ENCODE results near the gene ZNF10. TPM values are rescaled to one million over a fixed set of nuclear protein-coding genes. Genes with fewer than 3 reads are reported as not detected.

Gene ZNF10
- polyA plus RNA-seq (2012; ENCODE audit: insufficient read depth, insufficient read length): 3.6 TPM

GRCh38 chr12:133130038-133130807 is at the start of gene ZNF10, which contains the start of gene ZNF891:
ZNF10 (plus strand) TSS chr12:133130627; CDS start chr12:133144493, 13,866 bp downstream.
ZNF891 (minus strand) TSS chr12:133130274; CDS start chr12:133121918, 8,356 bp downstream.
- peak within 1 kb of the TSS; percentile 65 for H3K4me3 ChIP-seq (ENCODE audit: low read length)
- peak; percentile 78 for DNase-seq (ENCODE audit: low read depth, low spot score)

- no peak for DNase-seq (ENCODE audit: low read depth, low spot score)
- H3K4me3 ChIP-seq (ENCODE audit: low read length): no peak overlapping the region
Measured at GRCh38 chr12:133081159-133081780, 49.2 kb upstream of the ZNF10 start.

GRCh38 chr12:133083345-133083744 is 47.1 kb upstream of the ZNF10 start:
- DNase-seq (ENCODE audit: low read depth, low spot score): no peak
- H3K4me3 ChIP-seq (ENCODE audit: low read length): no peak overlapping the region

- H3K4me3 ChIP-seq (ENCODE audit: low read length): no peak overlapping the region
- DNase-seq (ENCODE audit: low read depth, low spot score): no peak
Measured at GRCh38 chr12:133105620-133106019, 24.8 kb upstream of the ZNF10 start.

GRCh38 chr12:133106253-133106652 is 24.2 kb upstream of the ZNF10 start:
- no peak for DNase-seq (ENCODE audit: low read depth, low spot score)
- no peak overlapping the region for H3K4me3 ChIP-seq (ENCODE audit: low read length)

GRCh38 chr12:133107121-133107520 is 23.3 kb upstream of the ZNF10 start:
- H3K4me3 ChIP-seq (ENCODE audit: low read length): no peak overlapping the region
- DNase-seq (ENCODE audit: low read depth, low spot score): no peak

GRCh38 chr12:133108150-133108549 is 22.3 kb upstream of the ZNF10 start:
- no peak for DNase-seq (ENCODE audit: low read depth, low spot score)
- no peak overlapping the region for H3K4me3 ChIP-seq (ENCODE audit: low read length)

- no peak for DNase-seq (ENCODE audit: low read depth, low spot score)
- H3K4me3 ChIP-seq (ENCODE audit: low read length): no peak overlapping the region
Measured at GRCh38 chr12:133120385-133121191, 9.8 kb upstream of the ZNF10 start.

- H3K4me3 ChIP-seq (ENCODE audit: low read length): no peak overlapping the region
- DNase-seq (ENCODE audit: low read depth, low spot score): no peak
Measured at GRCh38 chr12:133124674-133125073, 5.8 kb upstream of the ZNF10 start.

GRCh38 chr12:133129368-133130037 is 924 bp upstream of the ZNF10 start:
- H3K4me3 ChIP-seq (ENCODE audit: low read length): peak overlapping the region; percentile 65
- no peak for DNase-seq (ENCODE audit: low read depth, low spot score)

GRCh38 chr12:133130808-133131128 is 341 bp downstream of the ZNF10 start:
- no peak for DNase-seq (ENCODE audit: low read depth, low spot score)
- peak overlapping the region; percentile 65 for H3K4me3 ChIP-seq (ENCODE audit: low read length)

GRCh38 chr12:133135747-133136146 is 5.3 kb downstream of the ZNF10 start:
- no peak overlapping the region for H3K4me3 ChIP-seq (ENCODE audit: low read length)
- DNase-seq (ENCODE audit: low read depth, low spot score): no peak

- H3K4me3 ChIP-seq (ENCODE audit: low read length): no peak overlapping the region
- no peak for DNase-seq (ENCODE audit: low read depth, low spot score)
Measured at GRCh38 chr12:133145981-133146380, 15.6 kb downstream of the ZNF10 start.

- no peak overlapping the region for H3K4me3 ChIP-seq (ENCODE audit: low read length)
- no peak for DNase-seq (ENCODE audit: low read depth, low spot score)
Measured at GRCh38 chr12:133156125-133156690, 25.8 kb downstream of the ZNF10 start.

GRCh38 chr12:133165776-133166175 is 35.3 kb downstream of the ZNF10 start:
- DNase-seq (ENCODE audit: low read depth, low spot score): no peak
- H3K4me3 ChIP-seq (ENCODE audit: low read length): no peak overlapping the region

- no peak for DNase-seq (ENCODE audit: low read depth, low spot score)
- H3K4me3 ChIP-seq (ENCODE audit: low read length): no peak overlapping the region
Measured at GRCh38 chr12:133172491-133172890, 42.1 kb downstream of the ZNF10 start.

- no peak overlapping the region for H3K4me3 ChIP-seq (ENCODE audit: low read length)
- DNase-seq (ENCODE audit: low read depth, low spot score): no peak
Measured at GRCh38 chr12:133174901-133175300, 44.5 kb downstream of the ZNF10 start.

GRCh38 chr12:133180669-133181068 is 50.2 kb downstream of the ZNF10 start:
- H3K4me3 ChIP-seq (ENCODE audit: low read length): no peak overlapping the region
- DNase-seq (ENCODE audit: low read depth, low spot score): no peak

All from Jurkat, Clone E6-1 (cell line).